Right atrium auricular region (tissue), 2 donors: ENCODE measurements around the gene ROPN1L. TPM values are rescaled to one million over a fixed set of nuclear protein-coding genes. Genes with fewer than 3 reads are reported as not detected.

Experiments
- DNase-seq: peaks from one replicate; pipeline ENCODE4 v3.0.0-alpha.2; 2019; ENCODE audit warnings: low spot score
- H3K27ac ChIP-seq, 2 donors: fragments of 200-600 bp; sonication (generic); 1 replicate in 1 of 2; 2 replicates in 1 of 2; pipeline ENCODE4 v1.5.1; 2016 to 2019
- H3K27me3 ChIP-seq, 2 donors: fragments of 200-600 bp; sonication (generic); one replicate each; pipeline versions ENCODE4 v1.5.1 to v1.6.0; 2017 to 2019
- H3K36me3 ChIP-seq: fragments of 200-600 bp; sonication (generic); one replicate; pipeline ENCODE4 v1.5.1; 2016
- H3K4me1 ChIP-seq, 2 donors: fragments of 200-600 bp; sonication (generic); one replicate each; pipeline versions ENCODE4 v1.5.1 to v1.6.0; 2017 to 2019
- H3K4me3 ChIP-seq, 2 donors: fragments of 200-600 bp; sonication (generic); 1 replicate in 1 of 2; 2 replicates in 1 of 2; pipeline ENCODE4 v1.5.1; 2017 to 2019; ENCODE audit warnings: mild to moderate bottlenecking in 1 of 2, moderate library complexity in 1 of 2
- H3K9me3 ChIP-seq, 2 donors: fragments of 200-600 bp; sonication (generic); one replicate each; pipeline ENCODE4 v1.5.1; 2019
- total RNA-seq, 2 donors: library from RNA; depleted of rRNA; stranded (reverse); fragments of >200 nt; gene quantifications; one replicate each; pipeline ENCODE4 v1.1.0, GENCODE V29; 2016
- TF ChIP-seq, protein P1 (sequence below), 2 donors: fragments of 200-600 bp; sonication (generic); IDR thresholded peaks; one replicate each; pipeline ENCODE4 v1.5.1; 2019; ENCODE audit warnings: antibody characterized with exemption in 2 of 2

The ROPN1L gene
- total RNA-seq, 2 donors from 2014 or later, result 2.2 TPM; not detected in 1

- no peaks in the 10 kb centered on the region for H3K27me3 ChIP-seq
- H3K4me1 ChIP-seq, result no peaks in the 10 kb centered on the region
- DNase-seq, result no peak
- H3K36me3 ChIP-seq, result peaks cover 72% of the 10 kb centered on the region
- H3K27ac ChIP-seq, result no peak overlapping the region
- H3K9me3 ChIP-seq, result no peaks in the 10 kb centered on the region
- no peak overlapping the region for H3K4me3 ChIP-seq
- TF ChIP-seq, protein P1, sequence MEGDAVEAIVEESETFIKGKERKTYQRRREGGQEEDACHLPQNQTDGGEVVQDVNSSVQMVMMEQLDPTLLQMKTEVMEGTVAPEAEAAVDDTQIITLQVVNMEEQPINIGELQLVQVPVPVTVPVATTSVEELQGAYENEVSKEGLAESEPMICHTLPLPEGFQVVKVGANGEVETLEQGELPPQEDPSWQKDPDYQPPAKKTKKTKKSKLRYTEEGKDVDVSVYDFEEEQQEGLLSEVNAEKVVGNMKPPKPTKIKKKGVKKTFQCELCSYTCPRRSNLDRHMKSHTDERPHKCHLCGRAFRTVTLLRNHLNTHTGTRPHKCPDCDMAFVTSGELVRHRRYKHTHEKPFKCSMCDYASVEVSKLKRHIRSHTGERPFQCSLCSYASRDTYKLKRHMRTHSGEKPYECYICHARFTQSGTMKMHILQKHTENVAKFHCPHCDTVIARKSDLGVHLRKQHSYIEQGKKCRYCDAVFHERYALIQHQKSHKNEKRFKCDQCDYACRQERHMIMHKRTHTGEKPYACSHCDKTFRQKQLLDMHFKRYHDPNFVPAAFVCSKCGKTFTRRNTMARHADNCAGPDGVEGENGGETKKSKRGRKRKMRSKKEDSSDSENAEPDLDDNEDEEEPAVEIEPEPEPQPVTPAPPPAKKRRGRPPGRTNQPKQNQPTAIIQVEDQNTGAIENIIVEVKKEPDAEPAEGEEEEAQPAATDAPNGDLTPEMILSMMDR (IDR thresholded peaks at IDR 0.05), result no peak
These were observed 10.3 kb upstream of the ROPN1L start for GRCh38 chr5:10431415-10431814.

GRCh38 chr5:10432059-10433008, 9.3 kb upstream of the ROPN1L start:
- Histone ChIP-seq H3K36me3 (peaks cover 63% of the 10 kb centered on the region), H3K9me3 (no peaks in the 10 kb centered on the region), H3K4me3 (no peak overlapping the region), H3K4me1 (no peaks in the 10 kb centered on the region), H3K27ac (no peak overlapping the region), H3K27me3 (no peaks in the 10 kb centered on the region)
- no peak for DNase-seq
- TF ChIP-seq, protein P1 (IDR thresholded peaks at IDR 0.05), result no peak

DNA sequence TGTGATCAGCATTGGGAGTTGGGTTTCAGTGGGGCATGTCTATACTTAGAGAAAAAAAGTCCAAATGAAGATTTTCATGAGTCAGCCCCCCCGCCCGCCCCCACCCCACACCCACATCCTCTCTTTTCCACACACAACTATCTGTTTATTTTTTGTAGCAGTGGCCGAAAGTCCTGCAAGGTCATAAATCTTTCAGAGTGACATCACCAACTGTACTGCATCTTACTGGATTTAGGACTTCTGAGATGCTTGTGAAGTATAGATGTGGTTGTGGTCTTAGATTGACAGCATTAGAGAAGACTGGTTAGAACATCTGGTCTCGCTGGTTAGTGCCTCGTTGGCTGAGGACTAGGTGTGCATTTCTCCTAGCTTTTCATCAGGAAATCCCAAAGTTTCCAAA, 7.3 kb upstream of the ROPN1L start:
- Histone ChIP-seq H3K9me3 (no peaks in the 10 kb centered on the region), H3K27ac (no peak overlapping the region), H3K27me3 (no peaks in the 10 kb centered on the region), H3K36me3 (peaks cover 52% of the 10 kb centered on the region), H3K4me1 (no peaks in the 10 kb centered on the region), H3K4me3 (no peak overlapping the region)
- TF ChIP-seq, protein P1 (IDR thresholded peaks at IDR 0.05), result no peak
- no peak for DNase-seq

DNA sequence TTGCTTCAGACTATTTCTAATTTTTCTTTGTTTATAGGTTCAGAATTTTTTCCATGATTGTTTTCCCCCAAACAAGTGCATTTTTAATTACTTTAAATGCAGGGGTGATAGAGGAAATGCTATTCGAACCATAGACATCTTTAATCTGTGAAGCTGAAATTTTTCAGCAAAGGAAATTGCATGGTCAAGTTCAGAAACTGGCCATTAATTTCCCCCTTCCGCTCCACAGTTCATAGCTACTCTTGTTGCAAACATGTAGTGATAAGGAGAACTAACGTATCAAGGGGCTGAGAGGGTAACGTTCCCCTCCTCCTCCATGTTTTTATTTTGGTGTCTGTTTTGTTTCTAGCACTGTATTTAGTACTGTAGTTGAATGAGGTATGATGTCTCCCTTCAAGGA, 3.4 kb upstream of the ROPN1L start:
- peaks cover 0 to 18% of the 10 kb centered on the region in 2 donors for H3K4me1 ChIP-seq
- H3K36me3 ChIP-seq, result peaks cover 13% of the 10 kb centered on the region
- no peaks in the 10 kb centered on the region for H3K9me3 ChIP-seq
- no peaks in the 10 kb centered on the region for H3K27me3 ChIP-seq
- no peak for DNase-seq
- TF ChIP-seq, protein P1 (IDR thresholded peaks at IDR 0.05), result no peak
- H3K4me3 ChIP-seq, result no peak overlapping the region
- no peak overlapping the region for H3K27ac ChIP-seq

DNA sequence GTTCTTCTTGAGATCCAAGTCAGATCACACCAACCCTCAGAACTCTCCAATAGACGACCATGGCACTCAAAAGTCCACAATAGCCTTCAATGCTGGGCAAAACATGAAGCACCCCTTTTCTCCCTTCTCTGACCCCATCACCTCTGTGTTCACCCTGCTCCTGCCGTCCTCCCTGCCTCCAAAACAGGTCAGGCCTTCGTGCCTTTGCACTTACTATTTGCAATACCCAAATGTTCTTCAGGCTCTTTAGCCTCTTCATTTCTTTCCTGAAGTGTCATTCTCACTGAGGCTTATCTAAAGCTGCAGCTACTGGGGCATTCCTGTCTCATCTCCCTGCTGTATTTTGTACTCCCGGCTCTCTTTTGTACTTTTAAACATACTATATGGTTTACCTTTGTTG, 2.0 kb upstream of the ROPN1L start:
- DNase-seq, result no peak
- H3K36me3 ChIP-seq, result no peaks in the 10 kb centered on the region
- no peaks in the 10 kb centered on the region for H3K9me3 ChIP-seq

More for the DNA sequence above, 2.0 kb upstream of the ROPN1L start:
- no peaks in the 10 kb centered on the region for H3K27me3 ChIP-seq
- peaks cover 0 to 18% of the 10 kb centered on the region in 2 donors for H3K4me1 ChIP-seq
- H3K4me3 ChIP-seq, result no peak overlapping the region
- H3K27ac ChIP-seq, result no peak overlapping the region
- TF ChIP-seq, protein P1 (IDR thresholded peaks at IDR 0.05), result no peak
